ENCODE results near the gene SHISA9. TPM values are rescaled to one million over a fixed set of nuclear protein-coding genes. Genes with fewer than 3 reads are reported as not detected.

The SHISA9 gene
- total RNA-seq, 1 experiment from 2014 or later: 0.34 TPM

DNA sequence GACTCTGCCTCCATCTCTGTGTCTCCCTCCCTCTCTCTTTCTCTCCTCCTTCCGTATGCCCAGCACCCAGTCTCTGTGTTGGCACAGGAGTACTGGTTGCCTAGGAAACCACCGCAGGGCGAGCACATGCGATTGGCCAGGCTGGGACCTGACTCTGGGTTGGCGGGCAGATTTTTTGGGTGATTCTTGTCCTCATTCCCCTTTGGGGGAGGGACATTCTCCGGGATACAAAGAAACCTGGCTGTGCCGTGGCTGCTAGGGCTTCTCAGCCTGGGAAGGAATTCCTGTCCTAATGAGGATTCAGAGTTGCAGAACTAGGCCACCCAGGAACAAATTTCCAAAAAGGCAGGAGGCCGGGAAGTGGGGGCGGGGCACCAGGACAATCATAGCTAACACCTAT, 168.9 kb downstream of the SHISA9 start:
- DNase-seq (ENCODE audit: low read depth): peak; percentile 25

GRCh38 chr16:13076878-13077277, 175.5 kb downstream of the SHISA9 start:
- DNase-seq (ENCODE audit: low read depth): no peak

DNA sequence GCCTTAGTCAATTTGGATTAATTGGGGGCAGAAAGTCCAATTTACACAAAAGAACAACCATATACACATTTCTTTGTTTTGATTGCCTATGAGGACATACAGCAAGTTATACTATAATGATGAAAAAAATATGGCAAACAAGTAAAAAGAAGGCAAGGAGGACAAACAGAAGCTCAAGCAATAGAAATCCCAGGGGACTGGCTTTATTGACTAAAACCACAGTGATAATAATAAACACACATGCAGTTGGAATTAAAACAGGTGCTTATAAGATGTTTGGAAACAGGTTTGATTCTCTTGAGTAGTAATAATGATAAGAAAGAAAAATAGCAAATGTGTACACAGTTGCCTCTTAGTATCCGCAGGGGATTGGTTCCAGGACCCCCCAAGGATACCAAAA, 176.4 kb downstream of the SHISA9 start:
- DNase-seq (ENCODE audit: low read depth): no peak

- no peak for DNase-seq (ENCODE audit: low read depth)
Observed at GRCh38 chr16:13080531-13080930, 179.1 kb downstream of the SHISA9 start.

DNA sequence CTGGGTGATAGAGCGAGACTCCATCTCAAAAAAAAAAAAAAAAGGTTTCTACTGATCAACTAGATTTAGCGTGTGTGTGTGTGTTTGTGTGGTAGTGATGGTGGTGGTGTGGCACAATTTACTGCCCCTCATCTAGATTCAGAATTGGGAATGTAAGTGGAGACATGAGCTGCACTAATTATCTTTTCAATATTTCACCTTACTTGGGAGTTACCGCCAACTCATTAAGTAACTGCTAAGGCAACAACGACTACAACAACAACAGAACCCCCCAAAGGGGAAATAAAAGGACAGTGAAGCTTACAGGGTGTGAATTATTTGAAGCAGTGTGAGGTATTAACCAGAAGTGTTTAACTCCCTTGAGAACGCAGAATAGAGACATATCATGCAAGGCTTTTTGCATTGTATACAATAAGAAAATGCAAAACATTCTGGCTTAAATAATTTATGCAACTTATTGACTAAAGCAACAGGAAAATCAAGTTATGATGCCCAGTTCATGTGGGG, 180.5 kb downstream of the SHISA9 start:
- no peak for DNase-seq (ENCODE audit: low read depth)

DNA sequence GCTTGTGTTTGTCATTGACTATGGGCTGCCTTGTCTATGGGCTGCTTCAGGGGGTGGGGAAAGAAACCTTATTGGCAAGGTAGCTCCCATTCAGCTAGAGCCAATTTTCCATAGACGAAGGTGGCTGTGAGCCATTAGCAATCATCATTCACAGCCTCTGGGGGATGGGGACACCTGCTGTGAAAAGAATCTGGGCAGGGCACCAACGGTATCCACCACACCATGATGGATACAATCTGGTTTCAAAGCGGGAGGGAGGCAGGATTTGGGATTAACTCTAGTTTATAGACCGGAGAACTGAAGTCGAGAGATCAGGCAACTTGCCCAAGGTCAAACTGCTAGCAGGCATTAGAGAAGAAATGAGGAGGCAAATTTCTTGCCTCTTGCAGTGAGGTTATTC, 182.3 kb downstream of the SHISA9 start:
- no peak for DNase-seq (ENCODE audit: low read depth)

GRCh38 chr16:13084331-13084730, 182.9 kb downstream of the SHISA9 start:
- no peak for DNase-seq (ENCODE audit: low read depth)

DNA sequence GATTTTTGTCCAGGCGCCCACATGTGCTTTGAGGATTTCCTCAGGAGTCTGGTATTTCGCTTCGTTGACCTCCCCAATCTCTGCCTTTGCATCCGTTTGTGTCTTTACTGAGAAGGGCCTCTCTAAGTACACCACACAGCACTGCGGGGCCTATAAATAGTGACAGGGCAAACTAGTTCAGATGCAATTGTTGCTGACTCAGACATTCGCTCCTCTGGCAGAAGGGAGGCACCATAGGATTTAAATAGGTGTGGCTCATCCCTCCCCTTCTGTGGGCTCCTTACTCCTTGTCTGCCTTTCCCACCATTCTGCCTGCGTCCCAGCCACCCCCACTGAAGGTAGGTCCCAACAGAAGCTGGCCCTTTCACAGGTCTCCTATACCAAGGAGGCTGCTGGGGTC, 192.3 kb downstream of the SHISA9 start:
- no peak for DNase-seq (ENCODE audit: low read depth)

- no peak for DNase-seq (ENCODE audit: low read depth)
Observed at GRCh38 chr16:13095061-13095460, 193.7 kb downstream of the SHISA9 start.

DNA sequence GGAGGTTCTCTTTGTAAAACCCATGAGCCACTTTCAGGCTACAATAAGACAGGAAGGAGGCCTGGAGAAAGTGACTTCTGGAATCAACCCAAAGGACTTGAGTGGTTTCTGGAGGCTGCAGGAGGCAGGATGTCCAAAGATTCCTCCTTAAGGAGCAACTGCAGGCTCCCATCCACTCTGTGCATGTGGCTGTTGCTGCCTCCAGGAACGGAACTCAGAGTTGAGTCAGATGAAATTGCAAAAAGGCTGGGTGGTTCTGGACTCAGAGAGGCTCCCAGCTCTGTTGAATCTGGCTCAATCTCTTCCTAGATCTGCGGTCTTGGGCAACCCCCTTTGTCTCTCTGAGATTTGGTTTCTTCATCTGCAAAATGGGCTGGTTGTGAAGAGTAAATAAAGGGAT, 197.1 kb downstream of the SHISA9 start:
- DNase-seq (ENCODE audit: low read depth): peak; percentile 64

DNA sequence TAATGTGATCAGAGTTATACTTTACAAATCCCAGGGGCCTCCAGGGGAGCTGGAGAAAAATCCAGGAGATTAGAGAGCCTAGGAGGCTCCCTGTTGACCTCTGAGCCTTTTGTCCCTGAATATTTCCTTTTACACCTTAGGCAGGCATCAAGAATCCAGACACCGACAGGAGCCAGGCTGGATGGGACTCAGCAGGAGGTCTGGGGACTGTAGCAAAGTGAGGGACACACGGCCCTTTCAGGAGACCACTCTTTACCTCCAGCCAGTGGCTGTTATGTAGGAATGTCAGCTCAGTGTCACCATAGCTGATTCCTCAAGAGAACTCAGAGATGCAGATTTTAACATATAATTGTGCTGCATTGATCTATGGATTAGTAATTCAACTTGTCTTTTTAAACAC, 198.4 kb downstream of the SHISA9 start:
- DNase-seq (ENCODE audit: low read depth): no peak

DNA sequence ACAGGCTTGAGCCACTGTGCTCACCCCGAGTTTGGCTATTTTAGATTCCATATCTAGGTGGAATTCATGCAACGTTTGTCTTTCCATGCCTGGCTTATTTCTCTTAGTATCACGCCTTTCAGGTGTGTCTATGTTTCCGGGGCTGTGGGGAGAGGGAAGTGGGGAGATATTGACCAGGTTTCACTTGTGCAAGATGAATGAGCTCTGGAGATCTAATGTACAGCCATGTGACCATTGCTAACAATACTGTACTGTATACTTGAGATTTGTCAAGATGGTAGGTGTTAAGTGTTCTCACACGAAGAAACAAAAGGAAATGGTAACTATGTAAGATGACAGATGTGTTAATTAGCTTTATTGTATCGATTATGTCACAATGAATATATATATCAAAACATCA, 199.6 kb downstream of the SHISA9 start:
- DNase-seq (ENCODE audit: low read depth): no peak

DNA sequence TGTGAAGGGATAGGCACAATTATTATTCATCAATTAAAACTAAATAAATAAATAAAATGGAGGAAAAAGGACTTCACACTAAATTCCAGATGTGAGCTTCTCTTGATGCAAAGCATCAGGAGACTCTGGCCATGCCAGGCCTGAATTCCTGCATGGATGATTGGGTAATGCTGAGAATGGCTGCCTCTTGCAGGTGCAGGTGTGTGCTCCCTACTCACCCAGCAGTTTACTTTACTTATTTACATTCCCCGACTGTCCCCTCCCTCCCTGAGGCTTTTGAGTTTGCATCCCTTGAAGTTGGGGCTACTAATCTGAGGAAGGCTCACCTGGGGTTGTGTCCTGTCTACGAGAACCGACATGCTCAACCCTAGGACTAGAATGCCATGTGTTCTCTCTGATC, 200.4 kb downstream of the SHISA9 start:
- DNase-seq (ENCODE audit: low read depth): no peak

GRCh38 chr16:13102401-13102800, 201.0 kb downstream of the SHISA9 start:
- no peak for DNase-seq (ENCODE audit: low read depth)

GRCh38 chr16:13103831-13104530, 202.6 kb downstream of the SHISA9 start:
- DNase-seq (ENCODE audit: low read depth): no peak

DNA sequence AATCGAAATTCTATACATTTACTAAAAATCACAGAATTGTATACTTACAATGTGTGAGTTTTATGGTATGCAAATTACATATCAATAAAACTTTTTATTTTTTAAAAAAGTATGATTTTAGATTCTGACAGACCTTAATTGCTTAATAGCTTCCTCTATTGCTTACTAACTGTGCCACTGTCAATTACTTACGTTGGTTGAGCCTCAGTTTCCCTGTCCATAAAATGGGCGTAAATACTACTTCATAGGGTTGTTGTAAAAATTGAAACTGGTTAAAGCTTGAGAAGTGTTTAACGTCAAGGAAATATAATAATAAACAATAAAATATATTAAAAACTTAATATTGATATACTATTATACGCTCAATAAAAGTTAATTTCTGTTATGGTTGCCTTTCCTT, 203.4 kb downstream of the SHISA9 start:
- DNase-seq (ENCODE audit: low read depth): no peak

DNA sequence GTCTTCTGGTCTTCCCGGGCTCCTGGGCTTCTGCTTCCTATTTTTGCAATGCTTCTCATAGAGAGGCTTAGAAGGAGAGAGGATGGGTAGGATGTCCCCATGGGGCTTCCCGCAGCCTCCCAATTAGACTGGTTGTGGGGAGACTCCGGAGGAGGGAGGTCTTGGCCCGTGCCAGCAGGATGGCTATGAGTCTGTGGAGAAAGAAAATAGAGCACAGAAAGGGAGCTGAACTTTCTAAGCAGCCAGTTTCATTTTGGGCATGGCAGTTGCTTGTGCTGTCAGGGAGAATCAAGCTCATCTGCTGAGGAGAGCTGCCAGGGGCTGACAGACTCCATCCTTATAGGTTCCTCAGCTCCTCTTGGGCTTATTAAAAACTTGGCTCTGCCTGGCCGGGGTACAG, 204.0 kb downstream of the SHISA9 start:
- DNase-seq (ENCODE audit: low read depth): no peak

DNA sequence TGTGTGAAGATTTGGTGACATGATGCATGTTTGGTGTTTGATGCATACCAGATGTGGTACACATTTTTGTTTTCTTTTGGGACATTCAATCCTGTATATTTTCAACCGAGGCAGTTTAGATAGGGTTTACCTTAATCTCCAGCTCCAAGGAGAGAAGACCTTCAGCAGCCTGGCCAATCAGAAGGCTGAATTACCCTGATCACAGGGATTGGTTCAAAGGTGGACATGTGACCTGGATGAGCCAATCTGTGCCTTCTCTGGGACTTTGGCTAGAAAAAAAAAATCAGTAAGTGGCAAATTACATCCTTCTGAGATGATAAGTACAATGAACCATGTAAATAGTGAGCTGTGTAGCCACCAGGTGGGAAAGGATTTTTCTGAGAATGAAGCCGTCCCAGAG, 205.1 kb downstream of the SHISA9 start:
- DNase-seq (ENCODE audit: low read depth): no peak

GRCh38 chr16:13108126-13108525, 206.7 kb downstream of the SHISA9 start:
- DNase-seq (ENCODE audit: low read depth): peak; percentile 12

DNA sequence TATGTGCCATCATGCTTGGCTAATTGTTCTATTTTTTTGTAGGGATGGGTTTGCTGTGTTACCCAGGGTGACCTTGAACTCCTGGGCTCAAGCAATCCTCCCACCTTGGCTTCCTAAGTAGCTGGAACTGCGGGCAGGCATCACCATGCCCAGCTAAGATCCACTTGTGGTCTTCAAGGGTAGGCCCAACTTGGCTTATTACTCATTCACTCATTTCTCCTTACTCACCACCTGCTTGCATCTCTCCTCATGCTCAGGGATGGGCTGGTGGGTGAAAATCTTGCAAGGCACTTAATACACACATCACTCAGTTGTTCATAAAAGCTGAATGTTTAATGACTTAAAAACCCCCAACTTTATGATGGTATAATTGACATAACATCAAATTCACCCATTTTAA, 207.8 kb downstream of the SHISA9 start:
- DNase-seq (ENCODE audit: low read depth): peak; percentile 32

GRCh38 chr16:13110124-13110796, 208.9 kb downstream of the SHISA9 start:
- peak; percentile 92 for DNase-seq (ENCODE audit: low read depth)

DNA sequence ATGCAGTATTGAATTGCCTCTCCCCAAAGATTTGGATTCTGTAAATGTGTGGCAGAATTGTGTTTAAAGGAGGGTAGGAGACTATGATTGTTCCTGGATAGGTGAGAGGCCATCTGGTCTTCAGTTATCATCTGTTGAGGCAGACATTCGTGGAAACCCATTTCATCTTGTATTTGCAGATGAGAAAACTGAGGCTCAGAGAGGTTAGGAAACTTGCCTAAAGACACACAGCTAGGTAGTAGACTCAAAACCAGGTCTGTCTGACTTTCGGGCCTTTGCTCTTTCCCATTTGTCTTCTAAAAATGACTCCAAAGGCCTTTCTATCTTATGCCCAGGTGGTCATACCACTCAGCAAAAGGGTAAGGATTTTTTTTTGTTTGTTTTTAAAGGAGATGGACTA, 210.3 kb downstream of the SHISA9 start:
- DNase-seq (ENCODE audit: low read depth): peak; percentile 18

DNA sequence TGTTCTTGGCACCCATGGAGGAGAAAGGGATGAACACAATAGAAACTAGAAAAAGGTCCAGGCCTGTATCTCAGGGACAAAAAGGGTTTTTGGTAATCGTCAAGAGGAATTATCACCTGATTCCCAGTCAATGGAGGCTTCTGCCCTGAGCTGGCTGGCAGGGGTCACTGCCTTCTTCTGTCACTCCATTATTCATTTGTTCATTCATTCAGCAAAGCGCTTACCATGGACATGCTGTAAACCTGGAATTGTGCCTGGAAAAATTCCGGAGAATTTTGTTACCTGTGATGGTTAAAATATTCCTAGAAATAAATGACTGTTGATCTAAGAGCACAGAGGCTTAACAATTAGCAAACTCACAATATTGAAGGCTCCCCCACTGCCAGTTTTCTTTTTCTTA, 212.3 kb downstream of the SHISA9 start:
- DNase-seq (ENCODE audit: low read depth): no peak

DNA sequence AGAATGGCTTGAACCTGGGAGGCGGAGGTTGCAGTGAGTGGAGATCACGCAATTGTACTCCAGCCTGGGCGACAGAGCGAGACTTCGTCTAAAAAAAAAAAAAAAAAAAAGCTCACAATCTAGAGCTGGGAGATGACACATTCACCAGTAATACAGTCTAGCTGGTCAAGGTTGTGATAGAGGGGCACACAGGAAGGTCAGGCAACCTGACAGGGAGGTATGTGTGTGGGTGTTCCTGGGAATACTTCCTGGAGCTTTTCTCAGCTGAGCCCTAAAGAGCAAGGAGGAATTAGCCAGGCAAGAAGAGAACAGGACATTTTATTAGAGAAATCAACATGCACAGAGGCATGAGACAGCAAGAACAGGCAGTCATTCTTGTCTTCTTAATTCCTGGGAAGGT, 216.7 kb downstream of the SHISA9 start:
- DNase-seq (ENCODE audit: low read depth): no peak
